HG03432 (cell line): ENCODE data around the gene SNCG.
"Not testable (repeated sequence)": the region's sequence is repeated elsewhere in the genome, so short reads cannot be mapped to it uniquely, and the experiment has no call there.

Experiments used
- ATAC-seq: cut with Tn5 transposase; IDR thresholded peaks from one replicate; pipeline ENCODE4 v1.9.1; 2021; ENCODE audit warnings: mild to moderate bottlenecking, moderate library complexity; ENCODE audit not compliant: unreplicated experiment

Gene SNCG

DNA sequence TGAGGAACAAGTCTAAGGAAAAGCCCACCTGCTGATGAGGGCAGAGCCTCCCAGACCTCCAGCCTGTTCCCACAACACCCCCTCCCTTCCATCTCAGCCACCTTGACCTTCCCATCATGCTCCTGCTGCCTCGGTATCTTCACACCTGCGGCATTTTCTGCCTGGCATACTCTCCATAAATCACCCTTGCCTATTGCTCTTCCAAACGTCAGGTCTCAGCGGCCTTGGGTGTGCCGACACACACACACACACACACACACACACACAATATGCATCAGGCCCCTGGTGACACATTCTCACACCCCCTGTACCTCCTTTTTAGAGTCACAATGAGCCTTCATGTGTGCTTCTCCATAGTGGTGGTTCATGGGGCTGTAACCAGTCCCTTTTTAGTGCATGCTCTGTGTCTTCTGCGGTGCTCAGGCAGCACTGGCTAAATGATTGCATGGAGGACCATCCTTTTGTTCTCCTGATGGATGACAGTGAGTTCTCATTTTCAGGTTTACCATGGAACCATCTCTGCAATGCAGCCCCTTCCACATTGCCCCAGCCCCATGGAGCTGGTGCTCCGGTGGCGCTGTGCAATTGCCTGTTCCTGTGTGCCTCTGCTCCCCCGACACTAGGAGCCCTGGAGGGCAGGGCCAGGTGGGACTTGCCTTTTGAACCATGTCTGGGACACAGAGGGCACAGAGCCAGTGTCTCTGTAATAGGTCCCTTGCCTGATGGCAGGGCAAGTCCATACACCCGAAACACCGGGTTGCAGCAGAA, 14.4 kb downstream of the SNCG start:
- ATAC-seq: no peak

DNA sequence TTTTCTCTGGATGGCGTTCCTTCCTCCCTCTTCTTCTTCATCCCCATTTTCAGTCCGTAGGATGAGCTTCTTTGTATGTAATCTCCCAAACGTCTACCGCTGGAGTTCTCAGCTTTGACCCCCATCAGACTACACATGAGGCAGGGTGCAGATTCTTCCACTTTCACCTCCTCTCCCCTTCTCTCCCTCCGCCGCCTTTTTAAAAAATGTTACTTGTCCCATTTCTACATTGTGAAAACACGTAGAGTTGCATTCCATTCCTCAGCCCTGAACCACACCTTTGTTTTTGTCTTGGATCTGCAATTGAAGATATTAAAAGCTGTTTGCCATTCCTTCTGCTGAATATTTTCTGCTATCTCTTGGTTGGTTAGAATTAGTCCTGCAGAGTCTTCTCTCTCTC, 16.1 kb downstream of the SNCG start:
- ATAC-seq: no peak

DNA sequence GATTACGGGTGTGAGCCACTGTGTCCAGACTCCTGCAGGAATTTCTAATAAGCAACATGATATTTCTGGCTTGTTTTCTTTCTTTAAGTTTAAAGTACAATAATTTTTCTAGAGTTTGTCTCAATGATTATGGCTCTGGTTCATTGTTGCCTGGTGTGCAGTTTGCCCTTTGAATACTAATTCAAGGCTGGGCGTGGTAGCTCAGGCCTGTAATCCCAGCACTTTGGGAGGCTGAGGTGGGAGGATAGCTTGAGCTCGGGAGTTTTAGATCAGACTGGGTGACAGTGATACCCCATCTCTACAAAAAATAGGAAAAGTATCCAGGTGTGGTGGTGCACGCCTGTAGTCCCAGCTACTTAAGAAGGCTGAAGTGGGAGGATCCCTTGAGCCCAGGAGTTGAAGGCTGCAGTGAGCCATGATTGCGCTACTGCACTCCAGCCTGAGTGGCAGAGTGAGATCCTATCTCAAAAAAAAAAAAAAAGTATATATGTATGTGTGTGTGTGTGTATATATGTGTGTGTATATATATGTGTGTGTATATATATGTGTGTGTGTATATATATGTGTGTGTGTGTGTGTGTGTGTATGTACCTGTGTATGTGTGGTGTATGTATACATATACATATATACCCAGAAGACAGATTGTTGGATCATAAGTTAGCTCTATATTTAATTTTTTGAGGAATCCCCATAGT, 18.1 kb downstream of the SNCG start:
- ATAC-seq: no peak

DNA sequence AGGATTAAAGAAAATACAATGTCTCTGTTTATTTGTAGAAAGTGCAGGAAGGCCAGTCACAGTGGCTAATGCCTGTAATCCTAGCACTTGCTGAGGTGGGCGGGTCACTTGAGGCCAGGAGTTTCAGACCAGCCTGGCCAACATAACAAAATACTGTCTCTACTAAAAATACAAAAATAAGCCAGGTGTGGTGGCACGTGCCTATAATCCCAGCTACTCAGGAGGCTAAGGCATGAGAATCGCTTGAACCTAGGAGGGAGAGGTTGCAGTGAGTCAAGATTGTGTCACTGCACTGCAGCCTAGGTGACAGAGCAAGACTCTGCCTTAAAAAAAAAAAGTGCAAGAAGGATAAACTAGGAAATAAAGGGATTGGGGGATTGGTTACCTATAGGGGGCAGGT, 20.1 kb downstream of the SNCG start:
- ATAC-seq: not testable (repeated sequence)

DNA sequence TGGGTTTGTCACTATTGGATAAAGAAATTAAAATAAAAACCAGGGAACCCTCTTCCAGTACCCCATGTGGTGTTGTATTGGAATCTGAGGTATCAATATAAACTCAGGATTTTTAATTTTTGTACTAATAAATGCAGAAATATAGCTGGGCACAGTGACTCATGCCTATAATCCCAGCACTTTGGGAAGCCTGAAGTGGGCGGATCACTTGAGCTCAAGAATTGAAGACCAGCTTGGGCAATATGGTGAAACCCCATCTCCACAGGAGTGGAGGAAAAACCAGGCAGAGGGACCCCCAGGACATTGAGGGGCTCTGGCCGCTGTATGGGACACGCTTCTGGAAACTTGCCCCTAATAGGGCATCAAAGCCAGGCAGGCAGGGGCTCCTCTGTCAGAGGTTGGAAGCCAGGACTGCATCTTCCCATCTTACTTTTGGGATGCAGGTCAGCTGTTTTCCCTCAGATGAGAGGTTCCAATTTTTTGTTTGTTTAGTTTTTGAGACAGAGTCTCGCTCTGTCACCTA, 21.0 kb downstream of the SNCG start:
- ATAC-seq: no peak

DNA sequence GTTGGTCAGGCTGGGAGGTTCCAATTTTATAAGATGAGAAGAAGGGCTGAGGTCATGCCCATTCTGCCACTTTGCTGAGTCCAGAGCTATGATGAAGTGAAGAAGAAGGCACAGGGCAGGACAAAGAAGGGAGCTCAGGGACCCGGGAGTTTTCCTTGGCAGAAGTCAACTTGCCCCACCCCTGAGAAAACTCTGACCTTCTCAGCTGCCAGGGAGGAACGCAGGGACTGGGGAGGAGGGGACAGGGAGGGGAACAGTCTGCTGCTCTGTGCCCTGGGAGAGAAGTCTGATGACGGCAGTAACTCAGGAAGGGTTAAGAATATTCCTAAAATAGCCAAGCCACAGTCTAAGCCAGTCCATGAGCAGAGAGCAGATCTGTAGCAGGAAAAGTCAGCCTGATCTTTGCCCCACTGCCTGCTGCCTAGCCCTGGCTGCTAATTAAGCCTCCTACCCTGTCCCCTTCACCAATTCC, 21.6 kb downstream of the SNCG start:
- ATAC-seq: no peak

DNA sequence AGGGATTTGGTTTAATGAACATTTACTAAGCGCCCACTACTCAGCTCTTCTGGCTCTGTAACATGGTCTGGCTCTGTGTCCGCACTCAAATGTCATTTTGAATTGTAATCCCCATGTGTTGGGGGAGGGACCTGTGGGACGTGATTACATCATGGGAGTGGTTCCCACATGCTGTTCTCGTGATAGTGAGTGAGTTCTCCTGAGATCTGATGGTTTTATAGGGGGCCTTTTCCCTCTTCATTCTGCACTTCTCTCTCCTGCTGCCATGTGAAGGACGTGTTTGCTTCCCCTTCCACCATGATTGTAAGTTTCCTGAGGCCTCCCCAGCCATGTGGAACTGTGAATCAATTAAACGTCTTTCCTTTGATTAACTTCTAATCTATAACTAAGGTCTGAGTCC, 22.6 kb downstream of the SNCG start:
- ATAC-seq: not testable (repeated sequence)

DNA sequence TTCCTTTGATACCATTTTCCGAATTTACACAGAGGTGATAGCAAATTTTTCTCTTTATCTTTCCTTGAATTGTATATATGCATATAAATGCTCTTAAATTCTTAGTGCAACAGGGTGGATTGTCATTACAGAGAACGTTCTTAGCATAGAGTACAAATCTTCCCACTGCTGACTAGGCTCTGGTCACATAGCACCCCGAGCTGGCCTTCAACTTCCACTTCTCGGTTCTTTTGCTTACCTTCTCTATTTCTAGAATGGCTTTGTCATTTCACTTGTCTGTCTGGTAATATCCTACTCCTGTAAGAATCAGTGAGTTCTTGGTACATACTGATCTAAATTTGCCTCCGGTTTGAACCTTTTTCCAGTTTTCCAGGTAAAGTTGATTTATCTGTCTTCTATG, 23.3 kb downstream of the SNCG start:
- ATAC-seq: no peak

DNA sequence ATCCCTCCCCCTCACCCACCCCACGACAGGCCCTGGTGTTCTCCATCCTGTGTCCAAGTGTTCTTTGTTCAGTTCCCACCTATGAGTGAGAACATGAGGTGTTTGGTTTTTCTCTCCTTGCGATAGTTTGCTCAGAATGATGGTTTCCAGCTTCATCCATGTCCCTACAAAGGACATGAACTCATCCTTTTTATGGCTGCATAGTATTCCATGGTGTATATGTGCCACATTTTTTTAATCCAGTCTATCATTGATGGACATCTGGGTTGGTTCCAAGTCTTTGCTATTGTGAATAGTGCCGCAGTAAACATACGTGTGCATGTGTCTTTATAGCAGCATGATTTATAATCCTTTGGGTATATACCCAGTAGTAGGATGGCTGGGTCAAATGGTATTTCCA, 26.1 kb downstream of the SNCG start:
- not testable (repeated sequence) for ATAC-seq

DNA sequence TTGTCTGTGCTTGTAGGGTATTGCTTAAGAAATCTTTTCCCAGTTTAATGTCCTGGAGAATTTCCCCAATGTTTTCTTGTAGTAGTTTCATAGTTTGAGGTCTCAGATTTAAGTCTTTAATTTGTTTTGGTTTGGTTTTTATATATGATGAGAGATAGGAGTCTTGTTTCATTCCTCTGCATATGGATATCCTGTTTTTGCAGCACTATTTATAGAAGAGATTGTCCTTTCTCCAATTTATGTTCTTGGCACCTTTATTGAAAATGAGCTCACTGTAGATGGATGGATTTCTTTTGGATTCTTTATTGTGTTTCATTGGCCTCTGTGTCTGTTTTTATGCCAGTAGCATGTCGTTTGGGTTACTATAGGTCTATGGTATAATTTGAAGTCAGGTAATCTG, 30.1 kb downstream of the SNCG start:
- ATAC-seq: no peak

DNA sequence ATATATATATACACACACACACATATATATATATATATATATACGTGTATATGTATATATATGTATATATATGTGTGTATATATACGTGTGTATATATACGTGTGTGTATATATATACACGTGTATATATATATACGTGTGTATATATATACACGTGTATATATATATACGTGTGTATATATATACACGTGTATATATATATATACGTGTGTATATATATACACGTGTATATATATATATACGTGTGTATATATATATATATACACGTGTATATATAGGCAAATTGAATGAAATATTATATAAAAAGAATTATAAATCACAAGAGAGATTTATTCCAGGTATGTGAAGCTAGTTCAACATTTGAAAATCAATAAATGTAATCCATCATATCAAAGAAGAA, 33.0 kb downstream of the SNCG start:
- not testable (repeated sequence) for ATAC-seq

DNA sequence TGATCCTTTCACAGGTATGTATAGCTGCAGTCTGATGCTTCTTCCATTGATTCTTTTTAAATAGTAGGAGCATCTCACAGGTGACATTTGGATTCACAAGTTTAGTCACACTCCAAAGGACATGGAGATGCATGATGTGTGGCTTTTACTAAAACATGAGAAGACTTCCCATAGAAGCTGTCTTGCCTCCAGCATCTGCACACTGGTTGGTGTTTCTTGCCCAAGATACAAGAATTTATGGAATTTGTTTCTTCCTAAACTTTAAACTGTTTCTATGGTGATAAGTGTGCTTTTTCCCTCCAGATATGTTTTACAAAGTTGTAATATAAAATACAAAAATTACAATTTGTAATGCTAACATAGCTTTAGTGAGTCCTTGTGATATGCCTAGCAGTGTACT, 34.1 kb downstream of the SNCG start:
- ATAC-seq: no peak

DNA sequence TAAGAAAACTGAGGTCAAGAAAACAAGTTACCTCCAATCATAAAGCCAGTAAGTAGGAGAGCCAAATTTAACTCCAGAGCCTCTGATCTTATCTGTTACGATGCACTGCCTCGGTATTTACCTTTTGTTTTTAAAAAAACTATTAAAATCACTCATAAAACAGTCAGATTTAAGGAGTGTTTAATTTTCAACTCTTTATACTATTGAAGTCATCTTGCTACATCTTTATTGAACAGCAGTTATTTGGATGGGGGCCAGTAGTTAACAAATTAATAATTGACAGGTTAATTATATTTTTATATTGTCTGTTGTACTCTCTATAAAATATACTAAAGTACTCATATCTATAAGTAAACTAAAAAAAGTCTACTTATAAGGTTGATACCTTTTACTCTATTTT, 34.5 kb downstream of the SNCG start:
- no peak for ATAC-seq

DNA sequence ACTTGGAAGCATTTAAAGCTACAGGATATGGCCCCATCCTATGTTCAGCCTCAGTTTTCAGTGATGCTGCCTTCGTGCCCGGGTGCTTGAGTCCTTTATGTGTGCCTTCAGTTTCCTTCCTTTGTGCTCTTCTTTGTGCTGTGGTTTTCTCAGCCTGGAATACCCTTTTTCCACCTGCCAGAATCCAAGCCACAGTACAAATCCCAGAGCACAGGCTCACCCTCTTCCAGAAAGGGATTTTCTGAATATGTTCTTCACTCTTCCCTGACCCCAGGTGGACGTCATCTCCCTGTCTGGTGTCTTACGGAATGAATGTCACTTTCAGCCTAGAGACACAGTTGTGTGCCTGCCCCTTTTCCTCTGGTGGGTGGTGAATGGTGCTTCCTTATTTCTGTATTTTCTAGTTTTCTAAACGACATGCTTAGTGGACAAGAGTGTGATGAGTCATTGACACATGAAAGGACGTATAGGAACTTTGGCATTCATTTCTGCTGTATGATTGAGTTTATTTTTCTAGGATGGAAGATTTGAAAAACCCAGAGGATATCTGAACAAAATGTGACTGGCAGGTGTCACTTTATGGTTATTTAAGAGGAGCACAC, 41.5 kb downstream of the SNCG start:
- ATAC-seq: not testable (repeated sequence)

DNA sequence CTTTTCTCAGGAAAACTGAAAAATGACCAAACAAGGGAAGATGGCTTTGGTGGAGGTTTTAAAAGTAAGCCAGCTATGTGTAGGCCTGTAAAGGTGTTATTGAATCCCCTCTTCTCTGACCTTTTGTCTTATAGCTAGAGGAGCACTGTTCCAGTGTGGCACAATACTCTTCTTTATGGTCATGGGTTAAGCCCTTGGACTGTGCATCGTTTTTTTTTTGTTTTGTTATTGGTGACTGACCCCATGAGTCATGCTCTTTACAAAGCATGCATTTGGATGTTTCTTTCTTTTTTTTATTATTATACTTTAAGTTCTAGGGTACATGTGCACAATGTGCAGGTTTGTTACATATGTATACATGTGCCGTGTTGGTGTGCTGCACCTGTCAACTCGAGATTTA, 42.1 kb downstream of the SNCG start:
- no peak for ATAC-seq

DNA sequence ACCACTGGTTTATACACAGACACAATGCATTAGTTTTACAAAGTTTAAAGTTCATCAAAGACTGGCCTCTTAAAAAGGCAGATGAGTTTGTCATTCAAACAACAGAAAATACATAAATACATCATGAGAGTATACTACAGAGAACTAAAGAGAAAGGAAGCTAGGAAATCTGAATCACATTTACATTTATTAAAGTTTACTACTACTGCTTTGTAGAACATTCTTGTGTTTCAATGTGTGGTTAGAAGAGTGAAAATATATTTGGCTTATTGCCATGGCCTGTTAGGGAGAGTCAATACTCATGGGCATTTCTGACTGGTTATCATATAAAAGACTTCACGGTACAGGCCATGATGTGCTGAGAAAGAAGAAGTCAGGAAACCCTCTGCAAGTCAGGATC, 48.7 kb downstream of the SNCG start:
- ATAC-seq: not testable (repeated sequence)

DNA sequence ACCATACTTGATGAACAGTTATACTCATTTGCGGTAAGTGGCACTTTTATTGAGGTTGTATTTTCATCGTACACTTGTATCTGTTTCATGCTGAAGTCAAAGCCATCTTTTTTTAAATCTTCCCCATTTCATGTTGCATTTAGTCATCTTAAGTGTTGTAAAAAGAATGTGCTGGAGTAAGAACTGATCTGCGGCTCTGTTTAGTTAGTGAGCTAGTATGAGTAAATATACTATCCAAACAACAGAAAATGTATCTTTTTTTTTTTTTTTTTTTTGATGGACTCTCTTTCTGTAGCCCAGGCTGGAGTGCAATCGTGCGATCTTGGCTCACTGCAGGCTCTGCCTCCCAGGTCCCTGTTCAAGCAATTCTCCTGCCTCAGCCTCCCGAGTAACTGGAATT, 49.3 kb downstream of the SNCG start:
- not testable (repeated sequence) for ATAC-seq

DNA sequence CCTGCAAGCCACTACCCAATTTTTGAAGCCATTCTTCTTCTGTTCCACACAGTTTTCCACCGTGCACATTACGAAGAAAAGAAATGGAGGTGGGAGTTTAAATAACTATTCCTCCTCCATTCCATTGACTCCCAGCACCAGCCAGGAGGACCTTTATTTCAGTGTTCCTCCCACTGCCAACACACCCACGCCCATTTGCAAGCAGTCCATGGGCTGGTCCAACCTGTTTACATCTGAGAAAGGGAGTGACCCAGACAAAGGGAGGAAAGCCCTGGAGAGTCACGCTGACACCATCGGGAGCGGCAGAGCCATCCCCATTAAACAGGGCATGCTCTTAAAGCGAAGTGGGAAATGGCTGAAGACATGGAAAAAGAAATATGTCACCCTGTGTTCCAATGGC, 49.9 kb downstream of the SNCG start:
- ATAC-seq: not testable (repeated sequence)

DNA sequence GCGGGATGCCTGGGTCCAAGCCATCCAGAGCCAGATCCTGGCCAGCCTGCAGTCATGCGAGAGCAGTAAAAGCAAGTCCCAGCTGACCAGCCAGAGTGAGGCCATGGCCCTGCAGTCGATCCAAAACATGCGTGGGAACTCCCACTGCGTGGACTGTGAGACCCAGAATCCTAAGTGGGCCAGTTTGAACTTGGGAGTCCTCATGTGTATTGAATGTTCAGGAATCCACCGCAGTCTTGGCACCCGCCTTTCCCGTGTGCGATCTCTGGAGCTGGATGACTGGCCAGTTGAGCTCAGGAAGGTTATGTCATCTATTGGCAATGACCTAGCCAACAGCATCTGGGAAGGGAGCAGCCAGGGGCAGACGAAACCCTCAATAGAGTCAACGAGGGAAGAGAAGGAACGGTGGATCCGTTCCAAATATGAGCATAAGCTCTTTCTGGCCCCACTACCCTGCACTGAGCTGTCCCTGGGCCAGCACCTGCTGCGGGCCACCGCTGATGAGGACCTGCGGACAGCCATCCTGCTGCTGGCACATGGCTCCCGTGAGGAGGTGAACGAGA, 50.8 kb downstream of the SNCG start:
- ATAC-seq: not testable (repeated sequence)
